AML-193 (cell line): ENCODE data around the gene SRSF8.

Source experiments
- DNase-seq, 2 experiments: peaks; one replicate each; lab custom pipeline; 2025; lab: John Stamatoyannopoulos, UW

SRSF8 gene

GRCh38 chr11:95068549-95068948, 1.8 kb downstream of the SRSF8 start:
- peak; percentile 79 to 90 for DNase-seq

- DNase-seq = no peak
Observed at GRCh38 chr11:95070471-95070870, 3.8 kb downstream of the SRSF8 start.

DNA sequence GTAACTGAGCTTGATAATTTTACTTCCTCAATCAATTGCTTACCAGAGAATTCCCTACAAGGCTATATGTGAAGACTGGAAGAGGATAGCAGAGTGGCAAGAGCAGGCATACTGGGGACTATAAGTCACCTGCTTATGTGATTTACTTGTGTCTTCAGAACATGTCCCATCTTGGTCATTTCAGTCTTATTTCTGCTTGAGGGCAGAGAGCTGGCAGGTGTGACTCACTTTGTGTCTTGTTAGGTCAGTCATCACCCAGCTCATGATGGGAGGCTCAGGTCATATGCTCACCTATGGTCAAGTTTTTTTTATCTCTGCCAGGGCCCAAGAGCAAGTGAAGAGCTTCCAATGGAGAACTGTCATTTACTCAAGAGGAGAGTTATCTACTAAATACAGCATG, 6.2 kb downstream of the SRSF8 start:
- DNase-seq = no peak

GRCh38 chr11:95074792-95075563, 8.3 kb downstream of the SRSF8 start:
- no peak for DNase-seq

DNA sequence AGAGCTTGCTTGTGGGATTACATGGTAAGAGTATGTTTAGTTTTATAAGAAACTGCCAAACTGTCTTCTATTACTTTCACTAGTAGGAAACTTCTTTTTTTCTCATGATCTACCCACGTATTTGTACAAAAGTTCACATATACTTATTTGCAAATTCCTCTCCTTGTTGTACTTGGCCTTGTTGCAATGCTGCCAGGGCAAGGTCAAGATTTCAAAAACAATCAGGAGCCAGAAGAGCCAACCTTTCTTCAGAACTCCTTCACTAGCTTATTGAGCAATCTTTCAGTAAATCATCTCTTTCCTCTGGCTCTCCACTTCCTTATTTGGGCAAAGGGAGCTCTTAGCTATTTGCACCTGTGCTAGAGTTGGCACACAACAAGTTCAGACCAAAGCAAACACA, 9.7 kb downstream of the SRSF8 start:
- peak; percentile 40 to 48 for DNase-seq

DNA sequence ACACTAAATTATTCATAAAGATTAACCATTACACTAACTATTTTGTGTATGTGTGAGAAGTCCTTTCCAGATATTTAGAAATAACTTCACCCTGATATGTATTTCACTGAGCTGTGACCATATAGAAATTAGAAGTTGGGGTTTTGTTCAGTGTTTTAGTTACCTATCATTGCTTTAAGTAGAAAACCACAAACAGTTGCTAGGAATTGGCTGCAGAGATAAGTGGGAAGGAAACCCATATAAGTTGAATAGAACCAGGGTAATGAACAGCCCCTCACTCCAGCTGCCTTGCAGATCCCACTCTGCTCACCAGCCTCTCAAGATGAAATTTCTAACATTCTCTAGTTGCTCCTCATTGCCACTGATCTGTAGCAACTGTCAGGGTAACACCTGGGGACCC, 10.3 kb downstream of the SRSF8 start:
- no peak for DNase-seq

DNA sequence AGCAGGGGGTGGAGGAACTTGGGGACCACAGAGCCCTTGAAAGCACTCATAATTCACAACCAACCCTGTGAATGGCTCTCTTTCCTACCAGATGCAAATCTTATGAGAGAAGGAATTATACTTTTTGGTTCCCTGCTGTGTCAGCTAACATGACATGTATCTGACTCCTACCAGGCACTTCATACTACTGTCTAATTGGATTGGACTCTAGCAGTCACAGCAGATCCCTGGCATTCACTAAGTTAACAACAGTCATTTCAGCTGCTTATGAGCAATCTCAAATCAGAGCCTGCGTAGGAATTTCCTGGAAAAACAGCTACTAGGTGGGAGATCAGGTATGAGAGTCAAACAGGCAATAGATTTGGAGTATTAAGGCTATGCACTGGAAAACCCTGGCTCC, 11.8 kb downstream of the SRSF8 start:
- no peak for DNase-seq

- DNase-seq = no peak
Observed at GRCh38 chr11:95081010-95081409, 14.3 kb downstream of the SRSF8 start.

- DNase-seq = no peak
Observed at GRCh38 chr11:95081412-95081811, 14.7 kb downstream of the SRSF8 start.

DNA sequence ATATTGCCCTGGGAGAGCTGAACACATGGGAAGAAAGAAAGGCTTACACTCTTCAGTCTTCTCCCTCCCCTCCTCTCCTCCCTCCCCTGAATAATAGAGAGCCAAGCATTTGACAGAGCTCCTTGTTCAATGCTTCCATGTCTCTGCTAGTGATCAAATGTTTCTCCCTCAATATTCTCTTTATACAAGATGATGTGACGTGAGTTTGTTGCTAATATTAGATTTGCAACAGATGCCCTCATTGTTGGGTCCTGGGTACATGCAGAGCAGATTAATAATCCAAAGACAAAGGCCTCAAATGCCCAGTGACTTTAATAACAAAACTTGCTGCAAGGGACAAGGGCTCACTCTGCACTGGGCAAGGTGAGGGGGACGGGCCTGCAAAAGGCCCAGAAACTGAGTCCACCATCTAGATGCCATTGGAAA, 15.9 kb downstream of the SRSF8 start:
- DNase-seq = no peak

DNA sequence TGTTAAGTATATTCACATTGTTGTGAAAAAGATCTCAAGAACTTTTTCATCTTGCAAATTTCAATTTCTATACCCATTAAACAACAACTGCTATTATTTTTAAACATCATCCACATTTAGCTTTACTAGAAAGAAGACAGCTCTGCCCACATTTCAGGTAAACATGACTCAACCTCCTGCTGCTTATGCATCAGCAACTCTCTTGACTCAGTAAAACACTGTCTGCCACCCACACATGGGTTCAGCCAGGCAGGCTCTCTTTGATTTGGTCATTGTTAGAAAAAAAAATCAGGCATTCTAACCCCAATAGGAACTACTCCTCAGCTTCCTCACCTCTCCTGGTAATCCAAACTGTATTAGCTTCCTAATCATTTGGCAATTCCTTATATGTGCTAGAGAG, 17.8 kb downstream of the SRSF8 start:
- DNase-seq = no peak

GRCh38 chr11:95085117-95085816, 18.5 kb downstream of the SRSF8 start:
- DNase-seq = no peak

GRCh38 chr11:95086151-95086550, 19.4 kb downstream of the SRSF8 start:
- no peak for DNase-seq

DNA sequence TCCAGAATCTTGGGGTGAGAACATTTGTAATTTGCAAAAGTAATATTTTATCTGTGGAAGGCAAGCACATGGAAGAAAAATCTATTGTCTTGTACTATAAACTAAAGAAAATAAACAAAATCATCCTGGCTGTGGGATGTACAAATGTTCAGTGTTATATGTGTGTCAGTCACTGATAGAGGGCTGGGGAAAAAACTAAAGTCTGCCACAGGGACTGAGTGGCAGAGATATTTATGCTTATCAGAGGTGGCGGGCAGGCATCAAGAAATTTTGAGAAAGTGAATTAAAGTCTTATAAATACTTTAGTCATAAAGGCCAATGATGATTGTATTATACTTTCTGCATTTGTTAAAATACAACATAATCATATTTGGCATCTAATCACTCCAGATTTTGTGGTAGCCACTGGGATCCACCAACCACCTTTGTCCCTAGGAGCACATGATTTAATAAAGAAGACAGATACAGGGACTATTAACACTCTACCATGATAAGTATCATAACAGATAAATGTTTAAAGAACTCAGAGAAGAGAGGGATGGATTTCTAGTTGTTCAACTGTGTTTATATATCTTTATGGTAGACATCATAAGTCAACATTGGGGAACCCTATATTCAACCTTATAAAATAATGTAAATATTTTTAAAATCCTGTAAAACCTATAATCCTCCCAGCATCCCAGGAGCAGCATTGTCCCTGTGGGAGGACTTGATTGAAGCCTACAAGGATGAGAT, 20.3 kb downstream of the SRSF8 start:
- DNase-seq = no peak

DNA sequence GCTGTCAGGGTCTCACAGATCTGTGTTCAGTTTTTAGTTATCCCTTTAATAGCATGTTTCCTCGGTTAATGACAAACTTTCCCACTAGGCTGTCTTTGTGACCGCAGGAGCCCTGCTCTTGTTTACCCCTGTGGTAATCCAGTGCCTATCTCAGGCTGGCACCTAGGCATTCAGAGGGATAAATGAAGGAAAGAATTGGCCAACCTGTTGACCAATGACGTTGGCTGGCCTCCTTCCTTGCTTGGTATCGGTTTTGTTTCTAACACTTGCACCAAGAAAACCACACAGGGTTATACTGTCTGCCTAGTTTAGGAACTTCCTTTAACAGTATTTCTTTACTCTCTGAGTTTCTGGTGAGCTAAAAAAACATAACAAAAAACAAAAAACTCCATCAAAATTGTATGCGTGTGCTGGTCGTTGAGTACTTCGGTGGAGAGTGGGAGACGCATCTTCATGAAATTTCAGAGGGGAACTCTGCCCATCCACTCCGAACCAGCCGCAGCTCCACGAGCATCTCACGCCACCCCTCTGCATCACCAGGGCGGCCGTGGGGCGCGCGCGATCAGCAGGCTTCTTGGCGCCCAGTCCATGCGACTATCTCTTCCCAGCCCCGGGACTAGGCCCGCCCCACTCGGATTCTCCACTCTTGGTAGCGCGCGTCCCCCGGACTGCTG, 22.4 kb downstream of the SRSF8 start:
- DNase-seq = no peak

GRCh38 chr11:95089620-95090542, 23.2 kb downstream of the SRSF8 start, which contains the start of gene ENDOD1:
TSS of gene ENDOD1 (plus strand) at chr11:95089846. CDS start at chr11:95089928, 82 bp downstream.
- peak; percentile 63 to 64 for DNase-seq

- no peak for DNase-seq
Observed at GRCh38 chr11:95091663-95092180, 25.0 kb downstream of the SRSF8 start.

DNA sequence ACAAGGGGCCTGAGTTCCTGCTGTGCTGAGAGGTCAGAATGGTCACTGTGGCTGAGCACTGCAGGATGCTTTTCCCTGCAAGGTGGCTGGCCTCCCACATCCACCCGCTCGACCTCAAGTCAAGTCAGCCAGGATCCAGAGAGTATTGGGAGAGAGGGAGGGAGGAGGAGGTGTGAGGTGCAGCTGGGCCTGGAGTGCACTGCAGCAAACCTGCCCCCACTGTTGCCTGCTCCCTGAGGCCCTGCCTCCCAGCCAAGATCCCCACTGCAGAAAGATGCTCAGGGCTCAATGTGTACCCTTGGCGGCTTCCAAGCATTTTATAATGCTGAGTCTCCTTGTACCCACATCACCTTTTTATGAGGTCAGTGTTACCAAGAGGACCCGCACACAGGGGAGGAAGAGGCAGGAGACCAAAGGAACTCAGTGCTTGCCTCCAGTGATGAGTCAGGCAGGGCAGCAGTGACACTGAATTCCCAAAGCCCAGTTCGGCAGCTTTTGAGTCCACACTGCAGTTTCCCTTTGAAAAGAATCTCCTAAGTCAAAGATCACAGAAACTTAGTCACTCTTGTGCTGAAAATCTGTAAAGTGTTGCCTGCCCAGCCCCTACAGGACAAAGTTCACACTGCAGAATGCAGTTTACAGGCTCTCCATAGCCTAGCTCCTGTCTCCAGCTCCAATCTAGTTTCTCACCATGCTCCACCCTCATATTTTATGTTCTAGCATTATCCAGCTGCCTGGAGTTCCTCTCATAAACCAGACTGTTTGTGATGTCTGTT, 26.0 kb downstream of the SRSF8 start:
- peak in 1 of 2 experiments; percentile 13 for DNase-seq

- DNase-seq = no peak
Observed at GRCh38 chr11:95093548-95093947, 26.8 kb downstream of the SRSF8 start.
